Kidney tubule cell (primary cell): ENCODE results near the gene RIIAD1.
"Not testable (repeated sequence)": the region's sequence is repeated elsewhere in the genome, so short reads cannot be mapped to it uniquely, and the experiment has no call there.

Experiments
- DNase-seq: peaks from one replicate; pipeline ENCODE4 v3.0.0-alpha.2; 2018; ENCODE audit warnings: low spot score

The RIIAD1 gene

DNA sequence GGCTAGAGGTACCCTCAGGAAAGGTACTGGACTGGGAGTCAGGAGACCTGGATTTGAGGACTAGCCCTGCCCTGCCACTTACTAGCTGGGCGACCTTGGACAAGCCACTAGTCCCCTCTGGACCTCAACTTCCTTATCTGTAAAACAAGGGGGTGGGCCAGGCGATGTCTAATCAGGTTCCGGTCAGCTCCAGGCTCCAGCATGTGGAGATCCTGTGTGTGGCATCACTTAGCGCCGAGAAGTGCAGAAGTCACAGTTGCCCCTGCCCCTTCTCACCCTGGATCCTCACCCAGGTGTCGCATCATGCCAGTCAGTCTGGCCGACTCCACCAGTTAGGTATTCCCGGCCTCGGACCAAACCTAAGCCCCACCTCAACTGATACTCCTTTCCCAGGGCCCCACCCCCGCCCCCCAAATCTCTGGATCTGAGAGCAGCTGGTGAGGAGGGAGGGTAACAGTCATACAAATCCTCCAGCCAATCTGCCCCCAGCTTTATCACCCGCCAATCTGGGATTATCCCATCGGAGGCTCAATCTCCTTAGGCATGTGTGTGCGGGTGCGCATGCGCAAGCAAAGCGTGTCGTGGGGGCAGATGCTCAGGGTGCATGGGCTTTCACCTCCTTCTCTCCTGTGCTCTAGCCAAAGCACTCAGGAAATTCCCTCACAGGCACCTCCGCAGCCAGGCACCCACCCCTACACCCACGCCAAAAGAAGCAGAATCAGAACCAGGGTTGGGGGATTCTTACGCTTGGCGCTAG, 10.1 kb upstream of the RIIAD1 start:
- no peak for DNase-seq

DNA sequence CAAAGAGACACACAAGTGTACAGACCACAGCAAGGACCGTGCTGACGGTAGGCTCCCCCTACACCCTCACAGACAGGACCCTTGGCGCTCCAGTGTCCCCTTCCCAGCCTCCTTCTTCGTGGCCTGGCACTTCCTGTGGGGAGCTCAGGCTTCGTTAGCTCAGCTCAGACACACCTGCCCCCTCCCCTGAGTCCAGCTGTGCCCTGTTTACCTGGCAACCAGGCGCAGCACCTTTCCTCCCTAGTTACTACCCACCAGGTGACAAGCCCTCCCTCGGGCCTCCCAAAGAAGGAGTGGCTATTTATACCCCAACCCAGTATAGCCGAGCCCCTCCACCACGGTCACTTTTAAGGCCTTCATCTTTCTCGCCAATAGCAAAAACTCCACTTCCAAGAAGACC, 9.4 kb upstream of the RIIAD1 start:
- no peak for DNase-seq

DNA sequence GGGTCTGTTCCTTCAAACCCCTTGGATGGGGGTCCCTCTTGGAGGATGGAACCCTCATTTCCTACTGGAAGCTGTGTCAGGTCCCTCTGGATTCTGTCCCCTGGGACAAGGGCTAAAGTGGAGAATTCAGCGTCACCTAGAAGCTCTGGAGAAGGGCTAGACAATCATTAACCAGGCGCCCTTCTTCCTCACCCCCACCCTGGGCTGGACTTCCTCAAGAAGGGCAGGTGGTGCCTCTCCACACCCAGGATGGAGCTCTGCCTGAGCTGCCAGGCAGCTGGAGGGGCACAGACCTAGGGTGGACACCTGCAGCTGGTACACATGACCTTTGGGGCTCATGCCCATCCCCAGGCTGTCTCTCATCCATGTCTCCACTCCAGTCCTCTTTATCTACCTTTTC, 8.3 kb upstream of the RIIAD1 start:
- DNase-seq, result peak; percentile 66

GRCh38 chr1:151713874-151714273, 7.4 kb upstream of the RIIAD1 start:
- DNase-seq, result no peak

GRCh38 chr1:151714820-151715725, 6.2 kb upstream of the RIIAD1 start:
- DNase-seq, result no peak

DNA sequence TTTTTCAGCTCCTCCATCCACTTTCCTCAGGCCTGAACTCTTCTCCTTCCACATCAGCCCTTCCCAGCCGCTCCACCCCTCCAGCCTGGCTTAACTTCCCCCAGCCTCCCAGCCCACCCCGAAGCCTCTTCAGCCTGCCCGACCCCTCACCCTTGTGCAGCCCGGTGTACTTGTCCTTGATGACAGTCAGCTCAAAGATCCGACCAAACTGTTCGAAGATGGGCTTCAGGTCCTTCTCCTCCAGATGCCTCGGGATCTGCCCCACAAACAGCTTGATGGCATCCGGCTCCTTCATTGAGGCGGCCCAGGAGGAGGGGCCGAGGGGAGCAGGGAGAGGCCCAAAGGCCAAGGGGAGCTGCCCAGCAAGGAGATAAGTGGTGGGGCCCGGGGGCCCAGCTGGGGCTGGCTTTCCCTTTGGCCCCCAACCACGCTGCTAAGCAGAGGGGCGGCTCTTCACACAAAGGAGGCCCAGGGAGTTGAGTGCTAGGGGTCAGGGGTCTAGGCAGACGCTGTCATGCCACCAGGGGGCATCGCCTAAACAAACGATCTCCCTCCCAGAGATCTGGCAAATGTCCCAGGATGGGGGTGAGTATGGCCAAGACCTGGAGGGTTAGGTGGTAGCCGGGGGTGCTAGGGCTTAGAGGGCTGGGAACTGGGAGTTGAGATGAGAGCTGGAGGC, 5.5 kb upstream of the RIIAD1 start:
- DNase-seq, result no peak

DNA sequence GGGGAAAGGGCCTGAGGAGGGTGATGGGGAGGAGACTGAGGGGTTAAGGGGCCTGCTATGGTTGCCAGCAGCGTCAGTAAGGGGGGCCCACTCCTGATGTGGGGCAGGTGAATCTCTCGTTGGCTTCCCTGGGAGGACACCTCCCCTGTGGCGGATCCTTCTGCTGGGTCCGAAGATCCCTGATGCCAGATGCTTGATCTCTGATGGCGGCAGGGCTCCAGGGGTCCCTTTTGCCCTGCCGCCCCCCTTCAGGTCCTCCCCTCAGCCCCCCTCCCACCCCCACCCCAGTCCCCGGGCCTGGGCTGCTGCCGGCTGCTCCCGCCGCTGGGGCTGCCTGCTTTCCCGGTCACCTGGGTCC, 4.9 kb upstream of the RIIAD1 start:
- no peak for DNase-seq

- no peak for DNase-seq
Measured at GRCh38 chr1:151716771-151717631, 4.3 kb upstream of the RIIAD1 start, which contains the start of gene CELF3. Gene CELF3, minus strand, starts transcription at chr1:151716803. Its CDS starts 783 bp downstream, at chr1:151716020.

- DNase-seq, result no peak
Measured at GRCh38 chr1:151718011-151718431, 3.3 kb upstream of the RIIAD1 start.

- DNase-seq, result no peak
Measured at GRCh38 chr1:151718666-151719065, 2.7 kb upstream of the RIIAD1 start.

- no peak for DNase-seq
Measured at GRCh38 chr1:151720125-151720524, 1.2 kb upstream of the RIIAD1 start.

- DNase-seq, result no peak
Measured at GRCh38 chr1:151720554-151720953, 768 bp upstream of the RIIAD1 start.

- no peak for DNase-seq
Measured at GRCh38 chr1:151721788-151722510, 627 bp downstream of the RIIAD1 start.

DNA sequence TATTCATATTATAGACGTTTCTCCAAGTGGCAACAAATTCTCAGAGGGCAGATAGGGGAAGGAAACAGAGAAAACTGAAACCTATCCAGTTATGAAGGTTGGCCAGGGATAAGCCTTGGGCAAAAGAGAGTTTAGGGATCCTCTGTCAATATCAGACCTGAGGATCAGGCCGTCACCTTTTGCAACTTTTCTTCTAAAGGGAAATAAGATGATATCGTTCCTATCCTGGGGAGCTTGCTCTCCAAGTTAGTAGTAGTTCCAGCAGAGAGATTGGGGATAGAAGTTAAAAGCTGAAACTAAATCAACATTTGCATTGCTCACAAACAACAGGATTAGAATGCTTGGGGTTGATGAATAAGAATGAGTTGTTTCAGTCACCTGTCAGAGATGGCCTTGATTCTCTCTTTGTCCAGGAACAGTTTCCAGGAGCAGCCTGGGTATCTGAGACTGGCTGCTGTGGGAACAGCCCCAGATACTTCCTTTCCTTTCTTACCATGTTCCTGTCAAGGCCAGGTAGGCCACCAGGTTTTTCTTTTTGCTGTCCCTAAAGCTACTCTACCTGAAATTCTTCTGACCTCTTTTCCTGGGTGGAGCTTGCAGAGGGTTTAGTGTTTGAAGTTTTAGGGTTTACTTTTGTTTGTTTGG, 2.5 kb downstream of the RIIAD1 start:
- DNase-seq, result peak; percentile 27

GRCh38 chr1:151728151-151729054, 7.1 kb downstream of the RIIAD1 start:
- no peak for DNase-seq

DNA sequence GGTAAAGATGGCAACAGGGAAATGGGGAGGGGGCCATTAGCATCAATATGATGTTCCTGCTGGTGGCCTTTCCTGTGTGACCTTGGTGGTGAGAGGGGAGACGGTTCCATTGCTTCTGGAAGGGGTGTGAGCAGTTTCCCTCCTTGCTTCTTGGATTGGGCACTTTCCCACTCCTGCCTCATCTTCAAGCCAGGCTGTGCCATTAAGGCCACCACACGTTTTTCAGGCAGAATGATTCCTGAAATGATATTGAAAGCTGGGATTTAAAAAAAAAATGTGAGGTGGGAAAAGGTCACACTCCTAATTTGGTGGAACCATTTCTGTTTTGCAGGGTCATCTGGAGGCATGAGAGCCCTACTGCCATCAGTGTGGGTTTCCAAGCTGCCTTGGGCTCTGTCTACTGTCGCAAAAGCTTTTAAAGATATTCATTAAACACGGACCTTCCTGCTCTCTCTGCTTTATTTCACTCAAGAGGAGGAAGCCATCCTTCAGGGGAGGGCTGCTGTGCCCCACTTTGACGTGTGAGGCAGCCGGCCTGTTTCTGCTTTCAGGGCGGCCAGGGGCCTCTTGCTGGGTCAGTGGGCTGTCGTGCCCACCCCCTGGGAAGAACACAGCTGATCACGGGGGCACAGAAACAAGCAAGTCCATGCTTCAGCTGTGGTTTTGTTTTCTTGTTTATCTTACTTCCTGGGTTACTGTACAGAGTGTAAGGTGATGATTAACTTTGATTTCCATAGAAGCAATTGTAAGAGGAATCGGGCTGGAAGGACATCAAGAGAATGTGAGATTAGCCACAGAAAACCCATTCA, 8.0 kb downstream of the RIIAD1 start:
- peak; percentile 56 for DNase-seq

GRCh38 chr1:151729966-151730291, 8.6 kb downstream of the RIIAD1 start:
- DNase-seq, result no peak

DNA sequence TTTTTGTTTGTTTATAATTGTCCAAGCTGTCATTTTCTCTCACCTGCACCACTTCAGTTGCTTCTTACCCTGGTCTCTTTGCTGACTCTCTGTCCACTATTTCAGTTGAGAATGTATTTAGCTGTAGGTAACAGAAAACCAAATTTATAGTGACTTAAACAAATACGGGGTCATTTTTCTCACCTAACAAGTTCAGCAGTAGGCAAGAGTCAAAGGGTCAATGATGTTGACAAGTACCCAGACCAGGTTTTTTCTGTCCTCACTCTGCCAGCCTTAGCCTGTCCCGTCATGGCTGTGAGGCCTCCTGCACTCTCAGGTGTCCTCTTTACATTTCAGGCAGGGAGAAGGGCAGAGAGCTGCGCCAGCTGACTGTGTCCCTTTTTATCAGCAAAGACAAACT, 11.8 kb downstream of the RIIAD1 start:
- no peak for DNase-seq

- not testable (repeated sequence) for DNase-seq
Measured at GRCh38 chr1:151733995-151734394, 12.7 kb downstream of the RIIAD1 start.
